Transverse colon (tissue), 4 donors: Measurements from ENCODE around the gene CGREF1. TPM values are rescaled to one million over a fixed set of nuclear protein-coding genes. Genes with fewer than 3 reads are reported as not detected.

ENCODE experiments used
- DNase-seq: peaks from one replicate; pipeline ENCODE4 v3.0.0-alpha.2; 2019
- H3K27ac ChIP-seq, 4 donors: fragments of 200-600 bp; sonication (generic); 2 replicates each; pipeline ENCODE4 v1.5.1; 2016 to 2018; ENCODE audit warnings: inconsistent platforms in 4 of 4
- H3K27me3 ChIP-seq: fragments of 200-600 bp; sonication (generic); 2 replicates; pipeline ENCODE4 v1.5.1; 2017; ENCODE audit warnings: inconsistent platforms
- H3K36me3 ChIP-seq, 4 donors: fragments of 200-600 bp; sonication (generic); 2 replicates each; pipeline ENCODE4 v1.5.1; 2017 to 2019; ENCODE audit warnings: inconsistent platforms in 4 of 4
- H3K4me1 ChIP-seq, 4 donors: fragments of 200-600 bp; sonication (generic); 2 replicates each; pipeline ENCODE4 v1.5.1; 2017 to 2020; ENCODE audit warnings: inconsistent platforms in 4 of 4
- H3K4me3 ChIP-seq, 4 donors: fragments of 200-600 bp; sonication (generic); 1 replicate in 1 of 4; 2 replicates in 3 of 4; pipeline versions ENCODE4 v1.5.1 to v1.6.1; 2017 to 2019; ENCODE audit warnings: inconsistent platforms in 4 of 4
- H3K9me3 ChIP-seq, 2 donors: fragments of 200-600 bp; sonication (generic); 2 replicates each; pipeline ENCODE4 v1.5.1; 2017 to 2019; ENCODE audit warnings: inconsistent platforms in 2 of 2
- EP300 ChIP-seq: sonication (generic); formaldehyde crosslinking; IDR thresholded peaks from one replicate; pipeline ENCODE4 v1.6.1; 2017; ENCODE audit warnings: antibody characterized with exemption, low read depth
- POLR2A ChIP-seq: fragments of 450-650 bp; IDR thresholded peaks from one replicate; pipeline ENCODE4 v1.6.1; 2016; ENCODE audit warnings: antibody characterized with exemption, mild to moderate bottlenecking, moderate library complexity
- POLR2AphosphoS5 ChIP-seq, 3 donors: sonication (generic); formaldehyde crosslinking; IDR thresholded peaks; one replicate each; pipeline ENCODE4 v1.6.1; 2016; ENCODE audit warnings: antibody characterized with exemption in 3 of 3
- WGBS, 2 donors: methylation state at CpG; one replicate each; pipeline ENCODE4 v1.1.5; 2018; ENCODE audit warnings: low coverage in 1 of 2; 5-methylcytosine and 5-hydroxymethylcytosine counted together
- in situ Hi-C, 4 donors: fragments of 200-750 bp; cut with MboI; loops; one replicate each; pipeline versions ENCODE4 v1.15.0 to v1.15.1; 2017; ENCODE audit warnings: low sequenced_read_pairs in 3 of 4, low pct_ligation_motif_present in 1 of 4, low pct_unique_long_range_greater_than_20kb in 1 of 4
- intact Hi-C: fragments of 100-400 bp; cut with DNase I; formaldehyde crosslinking; loops from one replicate; pipeline ENCODE4 v1.15.1; 2023; ENCODE audit warnings: low total_unique reads
- total RNA-seq, 4 donors: library from RNA; depleted of rRNA; stranded (reverse); fragments of >200 nt; gene quantifications; one replicate each; pipeline ENCODE4 v1.1.0, GENCODE V29; 2016
- TF ChIP-seq, protein P1 (sequence below), 5 experiments: fragments of 200-600 bp in 3 of 5; fragments of 450-650 bp in 2 of 5; sonication (generic) in 3 of 5; IDR thresholded peaks; 1 replicate in 2 of 5; 2 replicates in 3 of 5; pipeline ENCODE4 v1.5.1; 2016 to 2017; ENCODE audit warnings: antibody characterized with exemption in 5 of 5, inconsistent platforms in 3 of 5, mild to moderate bottlenecking in 2 of 5, moderate library complexity in 1 of 5

The CGREF1 gene
- total RNA-seq, 4 donors from 2014 or later, result 0.27 to 4.9 (median 1.1) TPM; not detected in 1

DNA sequence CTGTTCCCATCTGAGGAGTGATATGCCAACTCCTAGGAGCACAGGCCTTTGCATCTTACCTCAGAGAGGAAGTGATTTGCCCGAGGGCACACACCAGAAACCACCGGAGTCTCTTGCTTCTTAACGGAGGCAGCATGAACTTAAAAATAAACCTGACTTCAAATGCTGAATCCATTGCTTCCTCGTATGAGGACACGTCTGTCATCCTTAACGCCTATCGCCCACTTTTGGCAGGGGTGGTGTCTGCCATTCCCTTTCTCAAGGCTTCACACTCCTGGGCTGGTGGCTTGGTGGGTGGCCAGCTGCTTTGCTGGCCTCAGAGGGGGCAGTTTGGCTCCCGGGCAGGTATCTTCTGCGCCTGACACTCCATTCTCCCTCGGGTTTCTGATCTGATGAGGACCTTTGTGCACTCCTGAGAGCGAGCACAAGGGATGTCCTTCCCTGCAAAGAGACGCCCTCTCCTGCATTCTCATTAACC lies 16.6 kb upstream of the CGREF1 start:
- in situ Hi-C loops (no loop called here), intact Hi-C loops (loop anchor here (10.0 kb wide), 1 partner anchor 79 kb away; the partner anchor contains the start of genes ATRAID, CAD and SLC5A6)
- Histone ChIP-seq H3K4me1 (peaks cover 7 to 20% (median 15%) of the 10 kb centered on the region in 4 donors), H3K27ac (peak overlapping the region in 1 of 4 donors; percentile 95), H3K36me3 (peaks cover 0 to 19% (median 4%) of the 10 kb centered on the region in 4 donors), H3K4me3 (no peak overlapping the region), H3K9me3 (no peaks in the 10 kb centered on the region), H3K27me3 (no peaks in the 10 kb centered on the region)
- DNase-seq, result no peak
- WGBS, 2 donors, result 84 to 100% methylated on average over 2 to 9 of the region's 12 CpGs
- TF ChIP-seq EP300 (no peak), POLR2AphosphoS5 (IDR thresholded peaks at IDR 0.05) (no peak), POLR2A (no peak)
- TF ChIP-seq, protein P1, sequence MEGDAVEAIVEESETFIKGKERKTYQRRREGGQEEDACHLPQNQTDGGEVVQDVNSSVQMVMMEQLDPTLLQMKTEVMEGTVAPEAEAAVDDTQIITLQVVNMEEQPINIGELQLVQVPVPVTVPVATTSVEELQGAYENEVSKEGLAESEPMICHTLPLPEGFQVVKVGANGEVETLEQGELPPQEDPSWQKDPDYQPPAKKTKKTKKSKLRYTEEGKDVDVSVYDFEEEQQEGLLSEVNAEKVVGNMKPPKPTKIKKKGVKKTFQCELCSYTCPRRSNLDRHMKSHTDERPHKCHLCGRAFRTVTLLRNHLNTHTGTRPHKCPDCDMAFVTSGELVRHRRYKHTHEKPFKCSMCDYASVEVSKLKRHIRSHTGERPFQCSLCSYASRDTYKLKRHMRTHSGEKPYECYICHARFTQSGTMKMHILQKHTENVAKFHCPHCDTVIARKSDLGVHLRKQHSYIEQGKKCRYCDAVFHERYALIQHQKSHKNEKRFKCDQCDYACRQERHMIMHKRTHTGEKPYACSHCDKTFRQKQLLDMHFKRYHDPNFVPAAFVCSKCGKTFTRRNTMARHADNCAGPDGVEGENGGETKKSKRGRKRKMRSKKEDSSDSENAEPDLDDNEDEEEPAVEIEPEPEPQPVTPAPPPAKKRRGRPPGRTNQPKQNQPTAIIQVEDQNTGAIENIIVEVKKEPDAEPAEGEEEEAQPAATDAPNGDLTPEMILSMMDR (IDR thresholded peaks at IDR 0.05), result no peak

DNA sequence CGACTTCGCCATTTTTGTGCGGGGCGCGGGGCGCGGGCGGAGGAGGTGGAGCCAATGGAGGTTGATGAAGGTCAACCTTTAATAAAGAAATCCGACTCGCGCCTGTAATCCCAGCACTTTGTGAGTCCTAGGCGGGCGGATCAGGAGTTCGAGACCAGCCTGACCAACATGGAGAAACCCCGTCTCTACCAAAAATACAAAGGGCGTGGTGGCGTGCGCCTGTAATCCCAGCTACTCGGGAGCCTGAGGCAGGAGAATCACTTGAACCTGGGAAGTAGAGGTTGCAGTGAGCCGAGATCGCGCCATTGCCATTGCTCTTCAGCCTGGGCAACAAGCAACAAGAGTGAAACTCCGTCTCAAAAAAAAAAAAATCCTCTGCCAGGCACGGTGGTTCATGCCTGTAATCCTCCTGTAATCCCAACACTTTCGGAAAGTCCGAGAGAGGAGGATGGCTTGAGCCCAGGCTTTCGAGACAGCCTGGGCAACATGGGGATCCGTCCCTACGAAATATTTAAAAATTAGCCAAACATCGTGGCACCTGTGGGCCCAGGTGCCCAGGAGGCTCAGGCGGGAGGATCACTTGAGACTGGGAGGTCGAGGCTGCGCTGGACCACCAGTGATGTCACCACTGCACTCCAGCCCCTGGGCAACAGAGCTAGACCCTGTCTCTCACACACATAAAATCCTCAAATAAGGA lies 16.0 kb upstream of the CGREF1 start:
- peaks cover 0 to 19% (median 4%) of the 10 kb centered on the region in 4 donors for H3K36me3 ChIP-seq
- no peaks in the 10 kb centered on the region for H3K27me3 ChIP-seq
- H3K4me1 ChIP-seq, result peaks cover 7 to 20% (median 15%) of the 10 kb centered on the region in 4 donors
- TF ChIP-seq POLR2A (no peak), EP300 (no peak), POLR2AphosphoS5 (IDR thresholded peaks at IDR 0.05) (no peak)
- TF ChIP-seq, protein P1 (IDR thresholded peaks at IDR 0.05), result no peak
- DNase-seq, result no peak
- H3K27ac ChIP-seq, result peak overlapping the region; percentile 88 to 97 (median 96)
- in situ Hi-C loops, result no loop called here
- intact Hi-C loops, result loop anchor here (10.0 kb wide), 1 partner anchor 80 kb away; the partner anchor contains the start of genes ATRAID, CAD and SLC5A6
- H3K4me3 ChIP-seq, result peak overlapping the region in 3 of 4 donors; percentile 17 to 99 (median 76)
- no peaks in the 10 kb centered on the region for H3K9me3 ChIP-seq
- 66 to 81% methylated on average over 3 to 26 of the region's 33 CpGs for WGBS, 2 donors

DNA sequence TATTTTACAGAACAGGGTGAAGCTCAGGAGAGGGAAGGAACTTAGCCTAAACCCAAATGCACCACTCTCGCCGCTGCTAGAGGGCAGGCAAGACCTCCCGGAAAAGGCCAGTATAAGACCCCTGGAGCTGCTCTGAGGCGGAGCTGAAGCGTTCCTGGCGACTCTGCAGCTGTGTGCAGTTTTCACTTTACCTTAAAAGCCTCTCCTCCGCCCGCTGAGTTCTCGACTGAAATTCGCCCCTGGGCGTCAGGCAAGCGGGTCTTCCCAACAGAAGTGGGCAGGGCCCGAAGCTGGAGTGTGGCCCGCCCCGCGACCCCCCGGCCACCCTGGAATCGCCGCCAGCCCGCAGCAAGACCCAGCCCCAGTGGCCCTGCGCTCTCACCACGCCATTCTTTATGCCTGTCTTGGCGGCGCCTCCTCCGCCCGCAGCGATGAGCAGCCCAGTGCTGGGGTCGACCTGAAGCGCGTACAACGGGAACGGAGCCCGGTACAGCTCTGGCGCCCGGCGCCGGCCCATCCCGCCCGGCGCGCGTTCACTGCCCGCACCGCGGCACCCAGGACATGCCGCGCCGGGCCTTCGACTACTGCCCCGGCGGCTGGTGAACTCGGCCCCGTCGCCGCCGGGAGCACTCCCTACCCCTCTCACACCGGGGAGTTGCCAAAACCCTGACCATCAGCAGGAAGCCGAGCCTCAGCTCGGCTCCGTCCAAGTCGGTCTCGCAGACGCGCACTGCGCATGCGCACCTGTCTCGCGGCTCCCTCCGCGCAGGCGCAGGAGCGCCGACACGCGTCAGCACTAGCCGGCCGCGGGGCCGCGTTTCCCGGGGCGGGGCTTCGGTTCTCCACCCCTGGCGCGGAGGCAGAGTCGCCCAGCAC lies 15.2 kb upstream of the CGREF1 start, which contains the start of gene PREB:
Gene PREB (minus strand): TSS at position 732 of the 876 bp plus-strand sequence. CDS start 215 bp downstream, at position 517.
- peak; percentile 99 for DNase-seq
- no peak for TF ChIP-seq EP300
- TF ChIP-seq, protein P1 (IDR thresholded peaks at IDR 0.05), result peak in 1 of 5 experiments; percentile 3
- TF ChIP-seq POLR2A, result peak; percentile 90
- peak; percentile 93 to 97 (median 96) for TF ChIP-seq POLR2AphosphoS5 (IDR thresholded peaks at IDR 0.05)
- no peaks in the 10 kb centered on the region for H3K9me3 ChIP-seq
- intact Hi-C loops, result loop anchor here (10.0 kb wide), 1 partner anchor 81 kb away; the partner anchor contains the start of genes ATRAID, CAD and SLC5A6
- in situ Hi-C loops, result no loop called here
- H3K27ac ChIP-seq, result peak within 1 kb of the TSS; percentile 88 to 97 (median 96)
- H3K4me3 ChIP-seq, result peak within 1 kb of the TSS; percentile 76 to 99 (median 98)
- H3K27me3 ChIP-seq, result no peaks in the 10 kb centered on the region
- peaks cover 7 to 20% (median 15%) of the 10 kb centered on the region in 4 donors for H3K4me1 ChIP-seq
- WGBS, 2 donors, result 1% methylated on average over 58 of the region's 86 CpGs; no CpG with 5 or more reads in 1 of the 2 donors
- H3K36me3 ChIP-seq, result peaks cover 0 to 19% (median 4%) of the 10 kb centered on the region in 4 donors
